GM12878 (cell line): Measurements from ENCODE around the gene EIF3A.

Source experiments
- CEBPB ChIP-seq, 2 experiments: fragments of 150-350 bp in 1 of 2; IDR thresholded peaks; 2 replicates each; pipeline ENCODE4 v1.6.1; 2012 to 2014; ENCODE audit warnings: low read depth in 2 of 2, low read length in 2 of 2, borderline replicate concordance in 1 of 2, inconsistent platforms in 1 of 2
- FOXM1 ChIP-seq: IDR thresholded peaks from 2 replicates; pipeline ENCODE4 v1.6.1; 2012; ENCODE audit warnings: low read depth, mild to moderate bottlenecking, inconsistent platforms, low read length, moderate library complexity
- GATAD2B ChIP-seq: fragments of 450-650 bp; conservative IDR thresholded peaks from 2 replicates; pipeline ENCODE4 v1.6.1; 2017; ENCODE audit warnings: low read depth, mild to moderate bottlenecking, moderate library complexity
- IKZF2 ChIP-seq, 2 experiments: fragments of 450-650 bp; IDR thresholded peaks; 2 replicates each; pipeline ENCODE4 v1.6.1; 2017; ENCODE audit warnings: mild to moderate bottlenecking in 2 of 2, moderate library complexity in 2 of 2
- LARP7 ChIP-seq: fragments of 450-650 bp; IDR thresholded peaks from 2 replicates; pipeline ENCODE4 v1.6.1; 2017; ENCODE audit warnings: mild to moderate bottlenecking
- RCOR1 ChIP-seq: conservative IDR thresholded peaks from 2 replicates; pipeline ENCODE4 v1.6.1; 2012; ENCODE audit warnings: low read depth, low read length, improper control_type of control experiment
- SIN3A ChIP-seq: IDR thresholded peaks from 2 replicates; pipeline ENCODE4 v1.6.1; 2012; ENCODE audit warnings: low read depth, low read length, improper control_type of control experiment
- TF ChIP-seq, protein P1 (sequence below): IDR thresholded peaks from 2 replicates; pipeline ENCODE4 v1.6.1; 2012; ENCODE audit warnings: low read depth, low read length, improper control_type of control experiment
- TF ChIP-seq, protein P2 (sequence below): IDR thresholded peaks from 2 replicates; pipeline ENCODE4 v1.6.1; 2012; ENCODE audit warnings: low read length, inconsistent platforms
- TF ChIP-seq, protein P3 (sequence below), 3 experiments: IDR thresholded peaks in 2 of 3; conservative IDR thresholded peaks in 1 of 3; 2 replicates each; pipeline ENCODE4 v1.5.1; 2011; ENCODE audit warnings: low read depth in 3 of 3, low read length in 3 of 3, mild to moderate bottlenecking in 3 of 3, control low read depth in 2 of 3, moderate library complexity in 2 of 3, inconsistent platforms in 1 of 3, mixed read lengths in 1 of 3; ENCODE audit not compliant: control insufficient read depth in 2 of 3, insufficient read depth in 1 of 3; ENCODE audit errors: extremely low read depth in 1 of 3

DNA sequence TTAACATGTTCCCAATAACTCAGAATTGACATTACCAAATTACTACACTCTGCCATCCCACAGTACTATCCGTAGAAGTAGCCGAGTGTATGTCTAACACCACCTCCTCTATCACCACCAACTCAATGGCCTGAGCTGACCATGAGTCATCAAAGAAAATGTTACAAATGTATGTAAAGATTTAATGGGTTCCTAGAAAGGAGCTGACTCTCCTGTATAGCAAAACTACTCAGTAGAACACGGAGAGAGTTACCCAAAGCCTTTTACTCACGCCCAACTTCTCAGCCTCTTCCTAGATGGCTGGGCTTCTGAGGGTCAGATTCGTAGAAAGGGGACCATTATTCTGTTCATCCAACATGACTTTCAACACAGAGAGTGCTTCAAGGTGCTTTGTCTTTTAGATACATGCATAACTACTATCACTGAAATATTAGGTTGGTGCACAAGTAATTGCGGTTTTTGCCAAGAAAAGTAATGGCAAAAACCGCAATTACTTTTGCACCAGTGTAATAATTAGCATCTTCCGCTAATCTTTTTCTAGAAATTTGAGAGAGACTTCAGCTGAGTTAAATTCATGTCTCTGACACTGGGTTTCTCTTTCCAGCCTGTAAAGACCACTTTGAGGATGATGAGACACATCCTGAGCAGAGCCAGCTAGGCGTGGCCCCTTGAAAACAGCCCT, 75.1 kb downstream of the EIF3A start:
- TF ChIP-seq, protein P1, sequence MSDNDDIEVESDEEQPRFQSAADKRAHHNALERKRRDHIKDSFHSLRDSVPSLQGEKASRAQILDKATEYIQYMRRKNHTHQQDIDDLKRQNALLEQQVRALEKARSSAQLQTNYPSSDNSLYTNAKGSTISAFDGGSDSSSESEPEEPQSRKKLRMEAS, result no peak
- TF ChIP-seq FOXM1 (no peak), GATAD2B (no peak), RCOR1 (no peak), CEBPB (IDR thresholded peaks at IDR 0.05; ENCODE audit: borderline replicate concordance in 1 of 2, low read depth in 2 of 2, low read length in 2 of 2) (no peak), SIN3A (no peak), LARP7 (no peak), IKZF2 (IDR thresholded peaks at IDR 0.05) (no peak)
- TF ChIP-seq, protein P2, sequence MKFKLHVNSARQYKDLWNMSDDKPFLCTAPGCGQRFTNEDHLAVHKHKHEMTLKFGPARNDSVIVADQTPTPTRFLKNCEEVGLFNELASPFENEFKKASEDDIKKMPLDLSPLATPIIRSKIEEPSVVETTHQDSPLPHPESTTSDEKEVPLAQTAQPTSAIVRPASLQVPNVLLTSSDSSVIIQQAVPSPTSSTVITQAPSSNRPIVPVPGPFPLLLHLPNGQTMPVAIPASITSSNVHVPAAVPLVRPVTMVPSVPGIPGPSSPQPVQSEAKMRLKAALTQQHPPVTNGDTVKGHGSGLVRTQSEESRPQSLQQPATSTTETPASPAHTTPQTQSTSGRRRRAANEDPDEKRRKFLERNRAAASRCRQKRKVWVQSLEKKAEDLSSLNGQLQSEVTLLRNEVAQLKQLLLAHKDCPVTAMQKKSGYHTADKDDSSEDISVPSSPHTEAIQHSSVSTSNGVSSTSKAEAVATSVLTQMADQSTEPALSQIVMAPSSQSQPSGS, result no peak
- TF ChIP-seq, protein P3, sequence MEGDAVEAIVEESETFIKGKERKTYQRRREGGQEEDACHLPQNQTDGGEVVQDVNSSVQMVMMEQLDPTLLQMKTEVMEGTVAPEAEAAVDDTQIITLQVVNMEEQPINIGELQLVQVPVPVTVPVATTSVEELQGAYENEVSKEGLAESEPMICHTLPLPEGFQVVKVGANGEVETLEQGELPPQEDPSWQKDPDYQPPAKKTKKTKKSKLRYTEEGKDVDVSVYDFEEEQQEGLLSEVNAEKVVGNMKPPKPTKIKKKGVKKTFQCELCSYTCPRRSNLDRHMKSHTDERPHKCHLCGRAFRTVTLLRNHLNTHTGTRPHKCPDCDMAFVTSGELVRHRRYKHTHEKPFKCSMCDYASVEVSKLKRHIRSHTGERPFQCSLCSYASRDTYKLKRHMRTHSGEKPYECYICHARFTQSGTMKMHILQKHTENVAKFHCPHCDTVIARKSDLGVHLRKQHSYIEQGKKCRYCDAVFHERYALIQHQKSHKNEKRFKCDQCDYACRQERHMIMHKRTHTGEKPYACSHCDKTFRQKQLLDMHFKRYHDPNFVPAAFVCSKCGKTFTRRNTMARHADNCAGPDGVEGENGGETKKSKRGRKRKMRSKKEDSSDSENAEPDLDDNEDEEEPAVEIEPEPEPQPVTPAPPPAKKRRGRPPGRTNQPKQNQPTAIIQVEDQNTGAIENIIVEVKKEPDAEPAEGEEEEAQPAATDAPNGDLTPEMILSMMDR (IDR thresholded peaks at IDR 0.05 in 2 of 3, conservative IDR thresholded peaks at IDR 0.05 in 1 of 3; ENCODE audit: control insufficient read depth in 2 of 3, extremely low read depth in 1 of 3, insufficient read depth in 1 of 3, low read depth in 3 of 3, low read length in 3 of 3), result no peak
